ENCODE data around the gene STON1. TPM values are rescaled to one million over a fixed set of nuclear protein-coding genes. Genes with fewer than 3 reads are reported as not detected.

The STON1 gene
- total and polyA plus RNA-seq, 2 of the 8 experiments (the other 6 are each of a cell fraction or from before 2014, with no cell fraction given): 5.0 to 10.1 TPM

DNA sequence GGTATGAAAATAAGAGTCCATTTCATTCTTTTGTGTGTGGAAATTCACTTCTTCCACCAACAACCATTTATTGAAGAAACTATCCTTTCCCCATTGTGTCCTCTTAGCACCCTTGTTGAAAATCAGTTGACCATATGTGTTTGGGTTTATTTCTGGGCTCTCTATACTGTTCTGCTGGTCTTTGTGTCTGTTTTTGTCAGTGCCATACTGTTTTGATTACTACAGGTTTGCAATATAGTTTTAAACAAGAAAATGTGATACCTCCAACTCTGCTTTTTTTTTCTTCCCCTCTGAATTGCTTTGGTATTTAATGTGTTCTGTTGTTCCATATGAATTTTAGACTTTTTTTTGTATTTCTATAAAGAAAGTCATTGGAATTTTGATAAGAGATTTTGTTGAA, 96.1 kb downstream of the STON1 start:
- Histone ChIP-seq H3K4me2 (ENCODE audit: insufficient read depth in 1 of 2, low read depth in 2 of 2, low read length in 2 of 2) (no peak overlapping the region), H2BK5ac (ENCODE audit: low read depth, low read length) (no peak overlapping the region), H2BK120ac (replicated peaks; ENCODE audit: low read depth, low read length) (no peak overlapping the region), H3K23ac (ENCODE audit: insufficient read length) (no peak overlapping the region), H3K27me3 (replicated peaks in 1 of 4; ENCODE audit: control insufficient read depth in 3 of 4, extremely low read depth in 1 of 4, insufficient read depth in 3 of 4, low read length in 3 of 4) (no peaks in the 10 kb centered on the region), H2BK20ac (ENCODE audit: low read length) (no peak overlapping the region), H3K4me1 (replicated peaks in 1 of 4; ENCODE audit: control insufficient read depth in 3 of 4, insufficient read depth in 4 of 4, low read length in 3 of 4) (no peaks in the 10 kb centered on the region), H3K4me3 (ENCODE audit: extremely low read depth in 1 of 4, insufficient read depth in 2 of 4, low read depth in 3 of 4, low read length in 4 of 4) (no peak overlapping the region), H4K91ac (replicated peaks; ENCODE audit: insufficient read length, low read length) (no peak overlapping the region), H3K27ac (ENCODE audit: low read depth, low read length) (no peak overlapping the region), H4K20me1 (replicated peaks in 1 of 2; ENCODE audit: control insufficient read depth in 1 of 2, insufficient read depth in 2 of 2, low read length in 2 of 2) (no peaks in the 10 kb centered on the region), H2BK15ac (ENCODE audit: low read length) (no peak overlapping the region), H2AK5ac (ENCODE audit: low read depth, low read length) (no peak overlapping the region), H3K36me3 (ENCODE audit: control insufficient read depth in 2 of 4, insufficient read depth in 4 of 4, low read length in 3 of 4) (no peaks in the 10 kb centered on the region), H3K79me1 (ENCODE audit: low read depth, low read length) (no peaks in the 10 kb centered on the region), H3K4ac (replicated peaks; ENCODE audit: insufficient read length, low read depth, low read length) (no peak overlapping the region), H2AFZ (ENCODE audit: low read length) (no peak overlapping the region), H3K23me2 (ENCODE audit: low read depth, low read length) (no peaks in the 10 kb centered on the region), H3K18ac (ENCODE audit: extremely low read depth, low read length) (no peak overlapping the region), H3K14ac (ENCODE audit: insufficient read length) (no peak overlapping the region), H4K5ac (ENCODE audit: insufficient read length, low read depth, low read length) (no peak overlapping the region), H3K79me2 (ENCODE audit: control insufficient read depth in 1 of 2, insufficient read depth in 2 of 2, low read length in 2 of 2) (no peaks in the 10 kb centered on the region), H3K56ac (replicated peaks; ENCODE audit: insufficient read length, low read depth, low read length) (no peak overlapping the region), H3K9ac (replicated peaks in 1 of 4; ENCODE audit: extremely low read depth in 1 of 4, low read depth in 3 of 4, low read length in 3 of 4) (no peak overlapping the region), H3K9me3 (ENCODE audit: insufficient read depth in 2 of 2, low read depth in 1 of 2, low read length in 1 of 2) (no peaks in the 10 kb centered on the region), H4K8ac (ENCODE audit: extremely low read depth, insufficient read depth, low read length) (no peak overlapping the region), H2BK12ac (ENCODE audit: low read depth, low read length) (no peak overlapping the region)
- ChIA-PET CTCF (ENCODE audit: partially characterized antibody) (no interaction called here), POLR2A (ENCODE audit: partially characterized antibody) (no interaction called here)
- no peak for DNase-seq (ENCODE audit: low read depth in 1 of 2, low spot score in 2 of 2)
- no peak for FAIRE-seq
- TF ChIP-seq PHF8 (conservative IDR thresholded peaks at IDR 0.05; ENCODE audit: low read depth, low read length): no peak
- no peak for TF ChIP-seq CTBP2 (IDR thresholded peaks at IDR 0.05; ENCODE audit: borderline replicate concordance, insufficient read depth, insufficient read length, low read length)
- no peak for TF ChIP-seq SP1 (IDR thresholded peaks at IDR 0.05; ENCODE audit: low read depth, low read length)
- no peak for TF ChIP-seq SIRT6 (IDR thresholded peaks at IDR 0.05; ENCODE audit: low read length)
- no peak for TF ChIP-seq ZNF274 (IDR thresholded peaks at IDR 0.05; ENCODE audit: borderline replicate concordance, extremely low read depth, low read length)
- no peak for TF ChIP-seq BCL11A (IDR thresholded peaks at IDR 0.05; ENCODE audit: low read depth in 2 of 2, low read length in 2 of 2)
- no peak for TF ChIP-seq KDM1A (IDR thresholded peaks at IDR 0.05; ENCODE audit: borderline replicate concordance, low read length)
- no peak for TF ChIP-seq EP300 (IDR thresholded peaks at IDR 0.05; ENCODE audit: borderline replicate concordance in 1 of 2, low read depth in 2 of 2, low read length in 2 of 2)
- no peak for TF ChIP-seq NANOG (IDR thresholded peaks at IDR 0.05; ENCODE audit: insufficient read depth, low read depth, low read length, poor library complexity, severe bottlenecking)
- TF ChIP-seq TAF1 (IDR thresholded peaks at IDR 0.05; ENCODE audit: low read depth, low read length): no peak
- no peak for TF ChIP-seq POLR2A (IDR thresholded peaks at IDR 0.05; ENCODE audit: control extremely low read depth in 1 of 2, low read depth in 2 of 2, low read length in 2 of 2)
- TF ChIP-seq, protein P1, sequence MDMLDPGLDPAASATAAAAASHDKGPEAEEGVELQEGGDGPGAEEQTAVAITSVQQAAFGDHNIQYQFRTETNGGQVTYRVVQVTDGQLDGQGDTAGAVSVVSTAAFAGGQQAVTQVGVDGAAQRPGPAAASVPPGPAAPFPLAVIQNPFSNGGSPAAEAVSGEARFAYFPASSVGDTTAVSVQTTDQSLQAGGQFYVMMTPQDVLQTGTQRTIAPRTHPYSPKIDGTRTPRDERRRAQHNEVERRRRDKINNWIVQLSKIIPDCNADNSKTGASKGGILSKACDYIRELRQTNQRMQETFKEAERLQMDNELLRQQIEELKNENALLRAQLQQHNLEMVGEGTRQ (IDR thresholded peaks at IDR 0.05; ENCODE audit: low read length): no peak
- TF ChIP-seq POLR2AphosphoS5 (IDR thresholded peaks at IDR 0.05; ENCODE audit: low read depth, low read length): no peak
